Activated T-cell treated with anti-CD3 and anti-CD28 coated beads for 4 hours (primary cell): ENCODE data around the gene SMARCB1.

Experiments used
- DNase-seq: peaks from one replicate; pipeline ENCODE4 v3.0.0-alpha.2; 2020

The SMARCB1 gene

DNA sequence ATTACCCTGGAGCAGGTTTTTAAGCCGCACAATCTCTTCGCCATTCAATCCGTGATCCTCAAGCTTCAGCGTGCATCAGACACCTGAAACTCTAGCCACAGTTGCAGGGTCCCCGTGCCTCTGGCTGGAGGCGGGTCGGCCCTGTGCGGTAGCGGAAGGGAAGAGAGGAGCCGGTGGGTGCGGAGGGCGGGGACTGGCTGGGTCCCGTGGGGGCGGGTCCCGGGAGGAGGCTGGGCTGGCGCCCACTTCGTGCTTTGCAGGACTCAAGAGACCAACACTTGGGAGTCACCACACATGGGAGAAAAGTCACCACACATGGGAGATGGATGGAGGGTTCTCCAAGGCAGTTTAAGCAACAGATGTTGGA lies 23.2 kb upstream of the SMARCB1 start:
- DNase-seq: peak; percentile 44

DNA sequence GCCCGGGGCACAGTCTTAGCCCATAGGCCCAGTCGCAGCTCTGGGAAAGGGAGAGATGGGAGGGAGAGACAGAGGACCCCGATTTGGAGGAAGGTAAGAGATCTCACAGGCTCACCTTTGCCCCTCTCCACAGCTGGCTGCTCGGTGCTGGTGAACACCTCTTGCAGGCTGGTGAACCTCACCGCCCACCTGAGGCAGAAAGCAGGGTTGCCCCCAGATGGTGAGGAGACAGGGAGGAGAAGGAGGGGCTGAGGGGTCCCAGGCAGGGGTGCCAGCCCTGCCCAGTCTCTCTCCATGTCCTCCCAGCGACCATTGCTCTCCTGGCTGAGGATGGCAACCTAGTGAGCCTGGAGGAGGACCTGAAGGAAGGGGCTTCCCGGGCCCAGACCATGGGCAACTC lies 22.8 kb upstream of the SMARCB1 start:
- no peak for DNase-seq

DNA sequence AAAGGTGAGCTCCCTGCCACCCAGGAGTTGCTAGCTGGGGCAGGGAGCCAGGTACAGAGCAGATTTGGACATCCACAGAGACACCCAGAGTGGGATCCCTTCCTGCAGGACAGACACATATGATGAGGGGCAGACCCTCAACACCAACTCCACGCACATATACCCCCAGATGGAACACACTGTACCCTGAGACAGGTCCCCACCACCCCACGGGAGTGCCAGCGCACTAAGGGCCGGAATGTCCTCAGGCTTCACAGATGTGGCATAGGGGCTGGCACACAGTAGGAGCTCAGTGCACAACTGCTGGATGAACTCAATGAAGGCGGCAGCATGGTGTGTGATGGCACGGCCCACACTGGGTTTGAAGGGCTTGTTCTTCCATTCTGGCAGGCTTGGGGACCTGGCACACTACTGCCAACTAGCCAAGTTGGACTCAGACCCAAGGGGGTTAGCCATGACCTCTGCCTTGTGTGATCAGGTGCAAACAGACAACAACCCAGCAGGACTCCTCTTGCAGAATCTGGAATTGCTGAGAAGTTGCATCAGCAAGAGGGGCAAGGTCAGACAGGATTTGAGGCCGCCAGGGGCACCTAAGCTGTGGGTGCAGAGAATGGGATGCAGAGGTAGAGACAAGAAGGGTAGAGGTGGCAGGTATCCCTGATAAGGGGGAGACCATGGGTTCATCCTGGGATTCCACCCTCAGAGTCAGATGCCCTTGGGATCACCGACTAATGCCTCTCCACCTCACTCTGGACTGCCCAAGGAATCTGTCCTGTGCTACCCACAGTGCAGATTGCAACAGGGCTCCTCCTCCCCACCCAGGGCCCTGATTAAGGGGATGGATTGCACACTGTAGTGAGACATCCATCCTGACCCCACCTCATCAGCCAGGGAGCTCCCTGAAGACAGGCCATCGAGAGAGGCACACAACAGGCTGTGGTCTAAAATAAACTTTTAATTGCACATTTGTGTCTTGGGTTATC lies 21.6 kb upstream of the SMARCB1 start:
- DNase-seq: no peak

DNA sequence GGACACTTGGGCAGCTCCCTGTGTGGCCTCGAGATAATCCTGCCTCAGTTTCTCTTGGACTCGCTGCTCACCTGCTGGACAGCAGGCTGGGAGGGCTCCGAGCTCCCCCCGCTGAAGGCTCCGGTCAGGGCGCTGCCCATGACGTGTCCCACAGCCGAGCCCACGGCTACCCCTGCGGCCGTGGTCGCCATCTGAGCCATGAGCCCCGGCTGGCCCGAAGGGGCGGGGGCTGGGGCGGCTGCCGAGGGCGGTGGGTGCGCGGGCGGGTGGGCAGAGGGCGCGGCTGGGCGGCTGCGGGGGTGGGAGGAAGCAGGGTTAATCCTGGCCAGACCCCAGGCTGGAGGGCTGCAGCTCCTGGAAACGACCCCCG lies 19.5 kb upstream of the SMARCB1 start:
- no peak for DNase-seq

DNA sequence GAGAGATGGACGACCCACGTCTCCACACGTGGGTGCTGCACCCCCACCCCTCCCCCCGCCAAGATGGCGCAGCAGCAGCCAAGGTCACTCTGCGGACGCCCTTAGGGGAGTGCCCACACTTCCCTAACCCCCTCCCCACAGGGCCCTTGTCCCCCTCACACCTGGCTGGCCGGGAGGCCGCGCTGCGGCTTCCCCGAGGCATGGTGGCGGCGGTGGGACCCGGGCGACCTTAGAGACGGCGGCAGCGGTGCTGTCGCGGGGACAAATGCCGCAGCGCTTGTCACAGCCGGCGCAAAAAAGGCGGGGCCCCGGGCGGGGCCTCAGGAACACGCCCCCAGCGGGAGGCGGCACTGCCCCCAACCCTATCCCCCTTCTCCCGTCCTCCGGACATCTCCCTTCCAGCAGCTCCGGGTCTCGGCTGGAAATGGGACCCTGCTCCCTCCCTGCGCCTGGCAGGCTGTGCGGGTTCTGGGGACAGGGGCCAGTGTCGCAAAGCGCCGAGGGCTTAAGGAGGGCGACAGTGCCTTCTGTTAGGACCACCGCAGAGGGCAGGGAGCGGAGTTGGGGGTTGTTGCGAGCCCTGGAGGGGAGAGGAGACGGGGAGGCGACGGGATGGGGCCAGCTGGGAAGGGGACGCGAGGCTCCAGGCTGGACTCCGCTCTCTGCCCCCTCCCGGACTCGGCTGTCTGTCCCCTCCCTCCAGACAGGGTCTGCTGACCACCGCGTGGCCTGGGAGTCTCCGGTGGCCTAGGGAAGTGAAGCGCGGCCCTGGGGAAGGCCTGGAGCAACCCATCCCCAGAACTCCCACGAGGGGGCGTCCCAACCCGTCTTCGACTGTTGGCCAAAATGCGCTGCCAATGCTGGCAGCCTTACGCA lies 18.9 kb upstream of the SMARCB1 start, which contains the start of gene CHCHD10:
Gene CHCHD10, minus strand, starts transcription at position 300 of the 876 bp plus-strand sequence. Its CDS starts 98 bp downstream, at position 202.
- peak; percentile 70 for DNase-seq

DNA sequence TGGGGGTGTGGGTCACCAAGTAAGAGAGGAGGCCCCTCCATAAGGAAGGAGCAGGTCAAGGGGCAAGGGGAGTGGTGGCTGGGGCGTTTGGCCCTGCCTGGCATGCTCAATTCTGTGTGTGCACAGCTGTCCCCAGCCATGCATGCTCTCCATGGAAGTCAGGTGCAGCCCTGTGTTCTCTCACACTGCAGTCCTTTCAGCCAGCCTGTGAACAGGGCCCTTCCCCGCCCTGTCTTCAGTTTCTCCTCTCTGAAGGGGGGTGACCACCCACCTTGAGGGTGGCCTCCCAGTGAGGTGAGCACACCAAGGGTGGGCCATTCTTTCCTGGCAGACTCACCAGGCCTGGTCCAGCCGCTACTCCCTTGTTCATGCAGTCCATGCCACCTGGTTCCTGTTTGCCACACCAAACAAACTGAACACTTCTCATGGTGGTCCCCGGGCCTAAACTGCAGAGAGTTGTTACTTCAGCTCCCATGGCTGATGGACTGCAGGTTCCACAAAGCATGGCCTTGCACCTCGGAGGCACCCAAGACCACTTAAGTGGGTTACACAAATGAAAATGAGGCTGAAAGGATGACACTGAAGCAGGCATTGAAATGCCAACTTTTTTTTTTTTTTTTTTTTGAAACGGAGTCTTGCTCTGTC lies 17.3 kb upstream of the SMARCB1 start:
- DNase-seq: no peak

DNA sequence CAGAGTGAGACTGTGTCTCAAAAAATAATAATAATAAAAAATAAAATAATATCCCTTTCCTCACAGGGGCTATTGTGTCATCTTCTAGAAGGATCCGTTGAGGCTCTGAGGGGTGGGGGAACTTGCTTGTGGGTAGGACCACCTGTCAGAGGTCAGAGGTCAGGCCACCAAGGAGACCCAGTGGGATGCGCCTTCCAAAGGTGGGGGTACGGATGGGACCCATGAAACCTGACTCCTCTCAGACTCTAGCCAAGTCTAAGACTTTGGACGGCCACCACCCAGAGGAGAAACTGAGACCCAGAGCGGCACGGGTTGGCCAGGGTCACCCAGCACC lies 14.5 kb upstream of the SMARCB1 start:
- DNase-seq: no peak

DNA sequence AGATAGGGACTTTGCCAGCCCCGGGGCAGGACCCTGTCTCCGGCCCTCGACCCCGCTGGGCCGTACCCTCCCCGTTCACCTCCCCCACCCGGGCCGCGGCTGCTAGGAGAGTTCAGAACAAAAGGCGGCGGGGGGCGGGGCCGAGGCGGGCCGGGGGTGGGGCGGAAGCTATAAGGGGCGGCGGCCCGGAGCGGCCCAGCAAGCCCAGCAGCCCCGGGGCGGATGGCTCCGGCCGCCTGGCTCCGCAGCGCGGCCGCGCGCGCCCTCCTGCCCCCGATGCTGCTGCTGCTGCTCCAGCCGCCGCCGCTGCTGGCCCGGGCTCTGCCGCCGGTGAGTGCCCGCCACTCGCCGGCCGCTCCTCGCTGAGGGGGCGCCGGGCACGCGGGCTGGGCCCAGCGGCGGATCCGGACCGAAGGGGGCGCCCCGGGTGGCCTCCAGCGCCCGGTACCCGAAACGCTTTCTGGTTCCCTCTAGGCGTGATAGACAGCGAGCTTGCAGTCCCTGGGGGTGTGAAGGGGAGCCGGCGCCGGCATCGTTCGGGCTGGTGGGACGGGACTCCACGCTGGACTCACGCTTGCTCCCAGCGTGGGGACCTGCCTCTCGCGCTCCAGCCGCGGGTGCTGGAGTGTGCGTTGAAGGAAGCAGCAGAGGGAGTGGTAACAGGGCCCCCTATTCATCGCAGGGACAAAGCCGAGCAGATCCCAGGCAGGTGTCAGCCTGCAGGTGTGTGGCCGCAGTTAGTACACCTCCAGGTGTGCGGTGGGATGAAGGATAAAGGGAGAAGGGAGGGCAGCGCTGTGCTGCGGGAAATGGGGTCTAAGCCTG lies 13.9 kb upstream of the SMARCB1 start, which contains the start of gene MMP11:
Gene MMP11, plus strand, starts transcription at position 201 of the 825 bp plus-strand sequence. Its CDS starts 22 bp downstream, at position 223.
- peak; percentile 52 for DNase-seq

DNA sequence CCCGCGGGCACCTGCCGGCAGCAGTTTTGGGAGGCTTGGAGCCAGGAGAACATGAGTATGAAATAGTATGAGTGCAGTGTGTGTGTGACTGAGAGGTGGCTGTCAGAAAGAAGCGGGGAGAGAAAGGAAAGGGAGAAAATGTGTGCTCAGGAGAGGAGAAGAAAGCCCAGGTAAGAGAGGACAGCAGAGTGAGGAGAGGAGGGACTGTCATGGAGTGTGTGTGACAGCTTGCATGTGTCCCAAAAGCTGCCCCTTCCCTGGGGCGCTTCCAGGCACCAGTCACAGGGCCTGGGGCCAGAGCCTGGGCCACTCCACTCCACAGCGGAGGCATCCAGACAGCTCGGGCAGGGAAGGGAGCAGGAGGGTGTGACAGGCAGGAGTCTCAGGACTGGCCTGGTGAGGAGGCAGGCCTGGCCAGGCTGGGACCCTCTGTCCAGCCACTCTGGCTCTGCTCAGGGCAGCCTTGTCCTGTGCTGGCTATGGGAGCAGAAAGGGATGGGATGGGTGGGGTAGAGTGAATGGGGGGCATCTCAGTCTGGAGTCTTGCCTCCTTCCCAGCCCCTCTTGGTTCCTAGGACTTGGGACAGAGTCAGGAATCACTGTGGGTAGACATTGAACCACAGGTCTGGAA lies 13.2 kb upstream of the SMARCB1 start:
- no peak for DNase-seq

DNA sequence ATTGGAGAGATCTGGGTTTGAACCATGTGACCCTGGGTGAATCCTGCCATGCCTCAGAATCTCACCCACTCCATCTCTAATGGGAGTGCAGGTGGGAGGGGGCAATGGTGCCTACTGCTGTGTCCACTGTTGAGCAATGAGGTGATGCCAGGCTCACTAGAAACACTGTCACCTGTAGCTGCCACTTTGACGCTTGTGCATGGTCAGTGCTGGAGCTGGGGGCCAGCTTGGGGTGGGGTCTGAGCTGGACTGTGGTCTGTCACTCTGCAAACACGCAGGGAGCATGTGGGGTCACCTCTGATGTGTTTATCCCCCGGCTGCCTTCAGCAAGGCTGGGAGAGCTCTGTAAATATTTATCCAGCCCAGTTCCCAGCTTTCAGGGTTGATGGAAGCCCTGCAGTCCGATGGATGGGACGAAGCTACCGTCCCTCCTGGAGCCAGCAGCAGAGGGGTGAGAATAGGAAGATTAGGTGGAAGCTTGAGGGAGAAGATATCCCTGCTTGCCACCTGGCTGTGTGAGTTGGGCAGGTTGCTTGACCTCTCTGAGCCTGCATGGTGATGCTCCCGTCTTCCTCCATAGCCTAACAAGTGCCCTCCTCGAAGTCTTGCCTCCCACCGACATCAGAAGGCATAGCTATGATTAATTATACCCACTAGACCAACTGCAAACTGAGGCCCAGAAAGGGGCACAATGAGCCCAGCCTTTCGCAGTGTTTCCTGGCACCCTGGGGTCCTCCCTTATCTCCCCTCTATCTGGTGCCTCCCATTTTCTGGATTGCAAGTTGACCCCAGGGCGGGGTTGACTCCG lies 12.4 kb upstream of the SMARCB1 start:
- DNase-seq: no peak

DNA sequence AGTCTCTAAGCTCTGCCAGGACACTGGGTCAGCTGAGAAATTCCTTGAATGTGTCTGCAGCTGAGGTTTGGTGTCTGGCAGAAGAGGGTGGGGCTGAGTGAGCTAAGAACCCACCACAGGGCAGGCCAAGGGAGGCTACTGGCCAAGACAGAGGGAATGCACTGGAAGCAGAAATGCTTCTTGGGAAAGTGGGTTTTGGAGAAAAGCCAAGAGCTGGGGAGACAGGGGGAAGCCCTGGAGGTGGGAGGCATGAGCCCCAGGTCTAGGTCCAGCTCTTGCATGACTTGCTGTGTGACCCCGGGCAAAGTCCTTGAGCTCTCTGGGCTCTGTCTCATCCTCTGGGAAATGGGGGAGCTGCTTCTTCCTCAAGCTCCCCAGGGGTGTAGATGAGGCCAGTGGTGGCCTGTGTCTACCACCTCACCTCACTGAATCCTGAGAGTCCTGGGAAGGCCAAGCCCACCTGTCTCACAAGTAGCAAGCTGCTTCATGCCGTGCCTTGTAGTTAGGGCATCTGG lies 11.8 kb upstream of the SMARCB1 start:
- no peak for DNase-seq

DNA sequence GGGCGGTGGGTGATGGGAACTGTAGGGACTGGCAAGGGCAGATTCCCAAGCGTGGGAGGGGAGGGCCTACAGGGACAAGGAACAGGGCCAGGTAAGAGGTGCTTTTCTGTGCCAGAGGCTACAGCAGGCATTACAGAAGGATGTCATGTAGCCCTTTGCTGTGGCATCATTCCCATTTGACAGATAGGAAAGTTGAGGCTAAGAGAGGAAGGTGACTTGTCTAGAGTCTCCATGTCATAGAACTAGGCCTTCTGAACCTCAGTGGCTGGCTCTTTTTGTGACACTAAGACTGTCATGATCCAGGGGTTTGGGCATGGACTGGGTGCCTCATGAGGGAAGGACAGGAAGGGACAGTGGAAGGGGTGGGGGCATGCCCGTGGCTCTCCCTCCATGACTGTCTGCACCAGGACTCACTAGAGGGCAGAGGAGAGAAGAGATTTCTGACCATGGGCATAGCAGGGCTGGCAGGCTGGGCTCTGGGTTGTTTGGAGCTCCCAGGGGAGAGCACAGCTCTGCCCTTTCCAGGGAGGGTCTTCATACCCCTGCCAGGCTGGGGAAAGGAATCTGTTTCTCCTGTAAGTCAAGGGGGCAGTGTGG lies 10.9 kb upstream of the SMARCB1 start:
- no peak for DNase-seq

DNA sequence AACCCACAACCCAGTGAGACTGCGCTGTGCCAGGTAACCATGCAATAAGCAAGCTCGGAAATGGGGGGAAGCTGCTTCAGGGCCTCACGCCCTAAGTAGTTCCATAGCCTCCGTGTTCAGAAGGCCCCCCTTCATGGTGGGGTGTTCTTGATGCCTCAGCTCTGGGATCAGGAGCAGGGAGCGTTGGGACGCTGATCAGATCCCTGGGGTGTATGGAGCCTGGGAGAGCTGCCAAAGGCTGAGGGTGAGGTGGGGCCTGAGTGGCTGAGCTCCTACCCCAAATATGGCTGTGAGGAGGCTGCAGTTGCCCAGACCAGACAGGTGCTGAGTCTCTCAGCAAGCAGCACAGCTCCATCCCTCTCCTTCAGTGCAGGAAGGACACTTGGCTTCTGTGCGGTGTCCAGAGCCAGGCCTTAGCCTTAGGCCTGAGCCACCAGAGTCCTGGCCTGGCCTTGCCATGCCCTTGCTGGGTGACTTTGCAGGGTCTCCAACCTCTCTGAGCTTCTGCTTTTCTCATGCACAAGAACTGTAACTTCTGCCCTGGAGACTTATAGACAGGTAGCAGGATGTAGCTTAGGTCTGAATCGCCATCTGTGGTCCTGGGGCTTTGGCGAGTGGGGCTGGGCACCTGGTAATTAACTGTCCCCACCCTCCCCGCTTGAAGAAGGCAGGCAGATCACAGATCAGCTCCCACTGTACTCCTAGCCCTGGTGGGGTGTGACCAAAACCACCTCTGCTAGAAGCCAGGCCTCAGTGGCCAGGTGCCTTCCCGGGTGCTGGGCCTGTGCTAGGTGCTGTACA lies 8.8 kb upstream of the SMARCB1 start:
- DNase-seq: no peak

DNA sequence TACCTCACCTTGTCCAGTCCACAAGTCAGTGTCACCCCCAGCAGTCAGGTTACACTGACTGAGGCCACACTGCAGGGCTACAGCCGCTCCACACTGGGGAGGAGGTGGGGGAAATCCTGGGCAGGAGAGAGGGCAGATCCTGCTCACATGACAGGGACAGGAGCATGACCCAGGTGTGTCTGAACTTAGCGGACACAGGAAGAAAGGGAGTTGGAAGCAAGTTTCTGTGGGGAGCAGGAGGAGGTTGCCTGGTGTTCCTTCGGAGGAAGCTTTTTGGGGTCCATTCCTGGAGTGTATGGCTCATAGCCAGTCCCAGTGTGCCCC lies 8.2 kb upstream of the SMARCB1 start:
- DNase-seq: no peak

DNA sequence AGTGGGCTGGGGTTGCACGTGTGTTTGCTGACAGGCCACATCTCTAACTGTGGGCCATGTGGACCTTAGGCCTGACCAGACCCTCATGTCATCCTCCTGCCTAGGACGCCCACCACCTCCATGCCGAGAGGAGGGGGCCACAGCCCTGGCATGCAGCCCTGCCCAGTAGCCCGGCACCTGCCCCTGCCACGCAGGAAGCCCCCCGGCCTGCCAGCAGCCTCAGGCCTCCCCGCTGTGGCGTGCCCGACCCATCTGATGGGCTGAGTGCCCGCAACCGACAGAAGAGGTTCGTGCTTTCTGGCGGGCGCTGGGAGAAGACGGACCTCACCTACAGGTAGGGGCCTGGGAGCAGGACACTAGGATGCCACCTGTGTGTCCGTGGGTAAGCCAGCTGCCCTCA lies 7.7 kb upstream of the SMARCB1 start:
- DNase-seq: no peak

DNA sequence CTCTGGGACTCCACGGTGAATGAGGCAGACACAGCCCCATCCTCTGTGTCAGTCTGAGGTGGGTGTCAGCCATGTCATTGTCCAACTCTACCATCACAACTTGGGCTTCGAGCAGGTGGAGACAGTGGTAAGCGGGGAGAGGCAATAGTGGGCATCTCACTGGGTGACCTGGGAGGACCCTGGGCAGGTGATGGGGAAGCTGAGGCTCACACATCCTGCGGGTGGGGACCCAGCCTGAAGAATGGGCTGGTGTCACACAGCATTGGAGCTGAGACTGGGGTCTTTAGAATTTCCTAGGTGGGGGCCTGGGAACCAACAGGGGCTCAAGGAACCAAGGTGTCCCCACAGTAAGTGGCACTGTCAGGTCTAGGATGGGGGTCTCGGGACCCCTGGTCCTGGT lies 7.0 kb upstream of the SMARCB1 start:
- no peak for DNase-seq

DNA sequence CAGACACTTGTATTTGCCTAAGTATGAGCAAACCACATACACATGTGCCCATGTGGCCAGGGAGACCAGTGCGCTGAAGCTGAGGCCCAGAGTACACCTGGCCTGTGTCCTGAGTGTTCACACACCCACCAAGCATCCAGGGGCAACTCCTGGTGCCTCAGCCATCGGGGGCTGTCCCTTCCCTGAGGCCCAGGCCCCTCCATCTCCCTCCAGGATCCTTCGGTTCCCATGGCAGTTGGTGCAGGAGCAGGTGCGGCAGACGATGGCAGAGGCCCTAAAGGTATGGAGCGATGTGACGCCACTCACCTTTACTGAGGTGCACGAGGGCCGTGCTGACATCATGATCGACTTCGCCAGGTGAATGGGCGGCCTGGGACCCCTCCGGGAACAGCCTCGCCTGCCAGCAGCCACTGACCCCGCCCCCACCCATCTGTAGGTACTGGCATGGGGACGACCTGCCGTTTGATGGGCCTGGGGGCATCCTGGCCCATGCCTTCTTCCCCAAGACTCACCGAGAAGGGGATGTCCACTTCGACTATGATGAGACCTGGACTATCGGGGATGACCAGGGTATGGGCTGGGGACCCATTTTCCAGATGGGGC lies 6.5 kb upstream of the SMARCB1 start:
- no peak for DNase-seq

DNA sequence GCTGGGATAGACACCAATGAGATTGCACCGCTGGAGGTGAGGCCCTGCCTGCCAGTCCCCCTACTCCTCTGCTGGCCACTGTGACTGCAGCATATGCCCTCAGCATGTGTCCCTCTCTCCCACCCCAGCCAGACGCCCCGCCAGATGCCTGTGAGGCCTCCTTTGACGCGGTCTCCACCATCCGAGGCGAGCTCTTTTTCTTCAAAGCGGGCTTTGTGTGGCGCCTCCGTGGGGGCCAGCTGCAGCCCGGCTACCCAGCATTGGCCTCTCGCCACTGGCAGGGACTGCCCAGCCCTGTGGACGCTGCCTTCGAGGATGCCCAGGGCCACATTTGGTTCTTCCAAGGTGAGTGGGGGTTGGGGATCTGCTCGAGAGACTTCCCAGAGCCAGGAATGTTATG lies 5.7 kb upstream of the SMARCB1 start:
- DNase-seq: no peak

DNA sequence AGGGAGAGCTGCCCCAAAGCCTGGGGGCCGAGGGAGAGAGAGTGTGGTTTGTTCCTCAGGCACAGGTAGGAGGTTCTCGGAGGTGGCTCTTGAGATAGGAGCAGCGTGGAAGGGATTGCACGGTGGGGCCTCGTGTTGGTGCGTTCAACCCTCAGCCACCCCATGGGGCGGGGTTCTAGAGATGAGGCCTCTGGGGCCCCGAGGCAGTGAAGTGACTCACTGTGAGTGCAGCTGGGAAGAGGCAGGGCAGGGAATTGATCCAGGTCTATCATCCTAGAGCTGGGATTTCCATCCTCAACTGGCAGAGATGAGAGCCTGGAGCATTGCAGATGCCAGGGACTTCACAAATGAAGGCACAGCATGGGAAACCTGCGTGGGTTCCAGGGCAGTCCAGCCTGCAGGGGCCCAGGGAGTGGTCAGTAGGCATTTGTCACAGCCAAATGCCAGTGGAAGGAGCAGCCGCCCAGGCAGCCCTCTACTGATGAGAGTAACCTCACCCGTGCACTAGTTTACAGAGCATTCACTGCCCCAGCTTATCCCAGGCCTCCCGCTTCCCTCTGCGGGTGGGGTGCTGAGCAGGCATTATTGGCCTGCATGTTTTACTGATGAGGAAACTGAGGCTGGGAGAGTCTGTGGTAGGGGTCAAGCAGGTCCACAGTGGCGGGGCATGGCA lies 5.1 kb upstream of the SMARCB1 start:
- no peak for DNase-seq
